Measurements from ENCODE around the gene VEZT.

DNA sequence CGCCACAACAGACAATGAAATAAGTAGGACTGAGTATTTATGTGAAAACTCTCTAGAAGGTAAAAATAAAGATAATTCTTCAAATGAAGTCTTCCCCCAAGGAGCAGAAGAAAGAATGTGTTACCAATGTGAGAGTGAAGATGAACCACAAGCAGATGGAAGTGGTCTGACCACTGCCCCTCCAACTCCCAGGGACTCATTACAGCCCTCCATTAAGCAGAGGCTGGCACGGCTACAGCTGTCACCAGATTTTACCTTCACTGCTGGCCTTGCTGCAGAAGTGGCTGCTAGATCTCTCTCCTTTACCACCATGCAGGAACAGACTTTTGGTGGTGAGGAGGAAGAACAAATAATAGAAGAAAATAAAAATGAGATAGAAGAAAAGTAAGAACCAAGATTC, 82.7 kb downstream of the VEZT start:
- TF ChIP-seq, protein P1, sequence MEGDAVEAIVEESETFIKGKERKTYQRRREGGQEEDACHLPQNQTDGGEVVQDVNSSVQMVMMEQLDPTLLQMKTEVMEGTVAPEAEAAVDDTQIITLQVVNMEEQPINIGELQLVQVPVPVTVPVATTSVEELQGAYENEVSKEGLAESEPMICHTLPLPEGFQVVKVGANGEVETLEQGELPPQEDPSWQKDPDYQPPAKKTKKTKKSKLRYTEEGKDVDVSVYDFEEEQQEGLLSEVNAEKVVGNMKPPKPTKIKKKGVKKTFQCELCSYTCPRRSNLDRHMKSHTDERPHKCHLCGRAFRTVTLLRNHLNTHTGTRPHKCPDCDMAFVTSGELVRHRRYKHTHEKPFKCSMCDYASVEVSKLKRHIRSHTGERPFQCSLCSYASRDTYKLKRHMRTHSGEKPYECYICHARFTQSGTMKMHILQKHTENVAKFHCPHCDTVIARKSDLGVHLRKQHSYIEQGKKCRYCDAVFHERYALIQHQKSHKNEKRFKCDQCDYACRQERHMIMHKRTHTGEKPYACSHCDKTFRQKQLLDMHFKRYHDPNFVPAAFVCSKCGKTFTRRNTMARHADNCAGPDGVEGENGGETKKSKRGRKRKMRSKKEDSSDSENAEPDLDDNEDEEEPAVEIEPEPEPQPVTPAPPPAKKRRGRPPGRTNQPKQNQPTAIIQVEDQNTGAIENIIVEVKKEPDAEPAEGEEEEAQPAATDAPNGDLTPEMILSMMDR (IDR thresholded peaks at IDR 0.05), result no peak
- no peak for TF ChIP-seq JUND (IDR thresholded peaks at IDR 0.05)
- TF ChIP-seq RFX5 (IDR thresholded peaks at IDR 0.05; ENCODE audit: low read length), result no peak
- no peak for TF ChIP-seq EZH2phosphoT487 (IDR thresholded peaks at IDR 0.05; ENCODE audit: borderline replicate concordance, low read depth)
- no peak for TF ChIP-seq SIN3A (IDR thresholded peaks at IDR 0.05; ENCODE audit: borderline replicate concordance, low read depth, low read length)
